HG02970 (cell line): Measurements from ENCODE around the gene GTF2A1.

Experiments used
- ATAC-seq: cut with Tn5 transposase; IDR thresholded peaks from one replicate; pipeline ENCODE4 v1.9.1; 2021; ENCODE audit warnings: mild to moderate bottlenecking, moderate library complexity, moderate number of reproducible peaks; ENCODE audit not compliant: unreplicated experiment, low FRiP score

GTF2A1 gene

DNA sequence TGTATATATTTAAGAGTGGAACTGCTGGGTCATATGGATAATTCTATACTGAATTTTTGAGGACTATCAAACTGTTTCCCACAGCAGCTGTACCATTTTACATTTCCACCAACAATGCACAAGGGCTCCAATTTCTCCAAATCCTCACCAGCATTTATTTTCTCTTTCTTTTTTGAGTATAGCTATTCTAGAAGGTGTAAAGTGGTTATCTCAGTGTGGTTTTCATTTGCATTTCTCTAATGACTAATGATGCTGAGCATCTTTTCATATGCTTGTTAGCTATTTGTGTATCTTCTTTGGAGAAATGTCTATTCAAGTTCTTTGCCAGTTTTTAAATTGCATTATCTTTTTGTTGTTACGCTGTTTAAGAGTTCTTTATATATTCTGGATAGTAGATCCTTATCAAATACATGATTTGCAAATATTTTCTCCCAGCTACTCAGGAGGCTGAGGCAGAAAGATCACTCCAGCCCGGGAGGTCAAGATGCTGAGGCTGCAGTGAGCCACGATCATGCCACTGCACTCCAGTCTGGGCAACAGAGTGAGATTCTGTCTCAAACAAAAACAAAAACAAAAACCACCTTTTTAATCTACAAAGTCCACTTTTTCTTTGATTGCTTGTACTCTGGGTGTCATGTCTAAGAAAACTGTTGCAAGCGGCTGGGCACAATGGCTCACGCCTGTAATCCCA is 32.8 kb downstream of the GTF2A1 start:
- ATAC-seq = peak; percentile 66

DNA sequence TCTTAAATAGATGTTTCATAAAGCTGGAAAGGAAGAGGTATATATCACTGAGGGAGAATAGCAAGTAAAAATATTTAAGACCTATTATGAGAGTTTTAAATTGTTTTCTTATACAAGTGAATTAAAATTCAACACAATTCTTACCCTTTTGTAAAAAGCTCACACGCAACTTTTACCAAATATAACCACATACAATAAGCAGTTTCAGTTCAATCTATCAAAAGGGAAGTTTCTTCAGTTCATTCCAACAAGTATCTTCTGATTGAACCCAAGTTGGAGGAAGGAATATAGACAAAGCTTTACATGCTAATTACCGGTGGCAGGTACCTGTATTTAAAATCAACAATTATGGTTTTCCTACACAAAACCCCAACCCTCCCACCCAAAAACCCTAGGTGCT is 41.1 kb downstream of the GTF2A1 start:
- ATAC-seq = no peak

DNA sequence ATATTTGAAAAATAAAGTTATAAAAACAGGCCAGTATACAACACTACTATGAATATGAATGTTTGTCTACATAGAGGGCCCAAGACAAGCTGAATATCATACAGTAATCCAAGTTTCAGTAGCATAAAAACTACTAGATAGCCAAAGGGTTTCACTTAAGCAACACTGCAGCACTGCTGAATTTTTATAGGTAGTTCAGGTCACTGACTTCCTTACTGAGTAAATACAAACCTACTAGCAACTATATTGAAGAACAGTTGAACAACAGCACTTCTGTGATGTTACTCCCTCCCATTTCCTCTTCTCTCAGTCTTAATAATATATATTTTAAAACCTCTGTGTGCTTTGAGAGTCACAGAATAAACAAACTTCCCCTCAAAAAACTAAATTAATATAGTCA is 42.7 kb downstream of the GTF2A1 start:
- ATAC-seq = no peak

DNA sequence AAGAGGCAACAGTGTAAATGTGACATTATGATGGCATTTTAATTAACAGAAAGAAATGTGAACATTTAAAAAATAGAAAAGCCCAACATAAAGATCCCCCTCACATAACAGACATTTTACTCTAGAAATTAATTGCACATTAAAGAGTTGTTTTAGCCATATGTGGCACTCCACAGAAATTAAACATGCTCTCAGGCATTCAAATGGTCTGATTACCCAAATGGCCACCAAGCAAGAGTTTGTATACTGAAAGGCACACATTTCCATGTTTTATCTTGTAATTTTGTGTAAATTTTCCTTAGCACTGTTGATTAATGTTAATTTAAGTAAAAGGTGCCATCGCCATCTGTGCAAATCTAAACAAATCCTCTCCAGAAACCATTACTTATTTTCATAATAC is 43.5 kb downstream of the GTF2A1 start:
- no peak for ATAC-seq

DNA sequence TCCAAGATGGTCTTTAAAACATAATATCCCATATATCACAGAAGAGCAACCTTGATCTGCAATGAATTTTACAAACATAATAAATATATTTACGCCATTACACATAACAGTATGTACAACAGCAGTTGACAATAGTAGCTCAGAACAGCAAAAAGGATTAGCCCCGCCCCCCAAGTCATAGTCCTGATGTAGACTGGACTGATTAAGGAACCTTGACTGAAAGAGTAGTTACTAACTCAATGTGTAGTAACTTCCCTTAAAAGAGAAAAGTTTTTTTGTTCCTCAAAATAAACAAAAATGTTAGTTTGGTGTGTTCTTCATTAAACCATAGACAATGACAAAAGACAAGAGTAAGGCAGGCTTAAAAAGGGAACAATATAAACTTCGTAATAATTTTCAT is 44.5 kb downstream of the GTF2A1 start:
- ATAC-seq = no peak

DNA sequence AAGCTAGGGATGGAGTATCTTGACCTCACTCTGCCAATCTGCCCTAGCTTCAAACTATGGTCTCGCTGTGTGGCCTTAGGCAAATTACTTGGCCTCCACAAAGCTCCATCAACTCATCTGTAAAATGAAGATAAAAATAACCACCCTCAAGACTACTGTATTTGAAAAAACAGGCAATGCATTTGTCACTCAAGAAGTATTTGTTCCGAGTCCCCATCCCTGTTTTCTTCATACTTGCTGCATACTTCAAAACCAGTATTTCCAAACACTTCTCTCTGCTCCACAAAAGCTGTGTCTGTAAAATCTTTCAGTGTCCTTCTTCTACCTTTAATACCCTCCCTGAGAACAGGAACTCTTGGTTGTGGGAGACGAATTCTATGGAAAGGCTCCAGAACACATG is 47.9 kb downstream of the GTF2A1 start:
- ATAC-seq = no peak

DNA sequence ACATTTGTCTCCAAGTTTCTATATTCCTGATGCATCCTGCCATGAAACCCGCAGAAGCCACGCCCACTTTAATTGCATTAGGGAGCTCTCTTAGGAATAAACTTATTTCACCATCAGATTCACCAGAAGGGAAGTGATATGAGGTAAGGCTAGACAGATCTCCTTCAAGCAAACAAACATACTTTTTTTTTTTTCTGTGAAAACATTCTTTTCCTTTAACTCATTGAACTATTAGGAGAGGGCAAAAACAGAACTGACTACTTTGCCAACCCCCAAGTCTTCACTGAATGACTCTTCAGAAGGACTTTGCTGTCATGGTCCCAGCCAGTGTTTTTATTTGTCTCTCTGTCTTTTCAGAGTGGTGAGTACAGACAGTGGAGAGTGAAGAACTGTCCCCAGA is 48.4 kb downstream of the GTF2A1 start:
- no peak for ATAC-seq

DNA sequence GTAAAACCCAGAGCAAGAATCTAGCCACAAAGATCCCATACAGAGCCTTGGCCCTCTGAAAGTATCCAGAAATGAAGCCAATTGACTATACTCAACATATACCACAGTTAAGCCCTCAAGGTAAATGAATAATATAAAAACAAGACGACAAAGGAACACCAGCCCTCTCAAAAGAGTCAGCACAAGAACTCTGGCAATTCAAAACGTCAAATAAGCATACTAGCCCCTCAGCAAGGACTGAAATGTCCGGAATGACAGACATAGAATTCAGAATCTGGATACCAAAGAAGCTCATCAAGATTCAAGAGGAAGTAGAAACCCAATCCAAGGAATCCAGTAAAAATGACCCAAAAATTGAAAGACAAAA is 49.9 kb downstream of the GTF2A1 start:
- no peak for ATAC-seq

DNA sequence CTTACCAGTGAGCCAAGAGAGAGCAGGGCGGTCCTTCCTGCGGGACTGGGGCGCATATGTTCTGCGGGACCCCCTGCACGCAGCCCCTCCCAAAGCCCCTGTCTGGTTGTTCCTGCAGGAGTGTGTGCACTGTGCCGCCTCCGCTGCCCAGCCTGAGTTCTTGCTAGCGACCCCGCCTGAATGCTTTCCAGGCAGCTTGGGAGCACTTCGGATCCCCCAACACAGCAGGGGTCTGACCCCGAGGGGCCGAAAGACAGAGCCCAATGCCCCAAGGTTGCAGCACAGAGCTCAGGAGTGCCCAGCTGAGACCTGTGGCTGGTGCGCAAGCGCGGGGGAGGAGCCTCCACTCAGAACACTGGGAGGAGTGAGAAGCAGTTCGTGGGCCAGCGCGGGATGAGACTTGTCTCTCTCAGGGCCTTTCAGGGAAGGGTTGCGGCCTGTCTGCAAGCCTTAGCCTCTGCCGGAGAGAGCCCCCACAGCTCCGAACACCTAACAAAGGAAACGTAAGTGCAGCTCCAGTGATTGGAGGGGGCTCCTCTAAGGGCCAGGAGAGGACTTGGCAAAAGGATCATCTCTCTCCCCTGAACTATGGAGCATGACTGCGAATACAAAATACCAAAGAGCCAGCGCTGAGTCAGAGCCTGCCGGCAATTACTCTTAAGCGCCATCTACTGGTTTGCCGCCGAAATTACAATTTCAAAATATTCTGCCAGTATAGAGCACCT is 50.5 kb downstream of the GTF2A1 start:
- peak; percentile 95 for ATAC-seq

DNA sequence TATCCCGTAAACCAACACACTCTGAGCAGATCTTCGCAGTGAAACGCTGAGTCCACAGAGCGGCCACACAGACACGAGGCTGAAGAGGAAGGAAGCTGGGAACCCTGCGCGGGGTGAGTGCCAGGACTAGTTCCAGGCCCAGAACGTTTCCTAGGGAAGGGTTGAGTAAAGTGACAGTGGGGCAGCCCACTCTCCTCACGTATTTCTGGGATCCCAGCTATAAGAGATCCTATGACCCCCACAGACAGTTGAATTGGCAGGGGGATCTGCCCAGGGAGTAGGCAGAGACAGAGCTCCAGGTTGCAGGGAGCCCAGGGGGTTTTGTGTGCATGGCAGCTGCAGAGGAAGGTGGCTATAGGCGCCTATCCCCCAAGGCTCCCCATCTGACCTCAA is 51.1 kb downstream of the GTF2A1 start:
- ATAC-seq = peak; percentile 10

DNA sequence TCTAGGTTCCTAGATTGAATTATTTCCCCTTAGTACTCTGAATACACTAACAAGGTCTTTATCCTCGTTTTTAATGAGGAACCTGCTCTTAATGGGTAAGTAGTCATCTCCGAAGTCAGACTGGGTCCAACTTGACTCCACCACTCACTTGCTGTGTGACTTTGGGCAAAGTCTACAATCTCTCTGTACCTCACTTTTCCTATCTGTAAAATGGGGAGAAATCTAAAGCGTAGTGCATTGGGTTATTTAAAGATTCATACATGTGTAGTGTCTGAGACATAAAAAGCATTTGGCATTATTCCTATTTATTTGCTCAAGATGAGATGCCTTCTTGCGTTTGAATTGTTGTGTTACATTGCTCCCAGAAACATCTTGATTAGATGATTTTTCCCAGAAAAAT is 51.5 kb downstream of the GTF2A1 start:
- no peak for ATAC-seq

DNA sequence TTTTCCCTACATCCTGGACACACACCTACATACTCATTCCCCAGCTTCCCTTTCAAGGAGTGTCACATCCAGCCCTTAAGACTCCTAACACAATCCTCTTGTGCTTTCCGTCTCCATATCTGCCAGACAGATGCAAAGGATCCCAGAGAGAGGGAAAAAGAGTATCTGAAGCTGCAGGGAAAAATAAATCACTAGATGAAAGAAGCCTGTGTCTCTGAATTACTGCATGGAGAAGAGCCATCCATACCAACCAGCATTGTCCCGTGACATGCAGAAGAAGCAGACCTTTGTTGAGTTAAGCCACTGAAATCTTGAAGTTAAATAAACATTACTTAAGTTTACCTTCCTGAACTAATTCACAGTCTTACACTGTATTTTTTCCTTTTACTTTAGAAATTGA is 54.6 kb downstream of the GTF2A1 start:
- no peak for ATAC-seq

DNA sequence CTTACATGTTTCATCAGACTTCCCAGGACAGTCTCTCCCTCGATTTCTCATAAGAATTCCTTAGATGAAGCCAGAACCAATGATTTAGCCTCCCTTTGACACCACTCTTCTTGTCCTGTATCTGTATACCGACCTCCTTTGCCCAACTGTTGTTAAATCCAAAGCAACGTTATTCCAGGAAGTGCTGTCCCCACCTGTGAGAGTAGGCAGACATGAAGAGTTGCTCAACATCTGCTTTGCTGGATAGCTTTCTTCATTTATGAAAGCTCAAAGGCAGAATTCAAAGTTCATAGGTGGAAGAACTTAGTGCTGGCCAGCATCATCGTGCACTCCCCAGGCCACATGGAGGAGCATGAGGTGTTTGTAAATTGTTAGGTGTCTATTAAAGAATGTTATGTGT is 55.6 kb downstream of the GTF2A1 start:
- no peak for ATAC-seq

DNA sequence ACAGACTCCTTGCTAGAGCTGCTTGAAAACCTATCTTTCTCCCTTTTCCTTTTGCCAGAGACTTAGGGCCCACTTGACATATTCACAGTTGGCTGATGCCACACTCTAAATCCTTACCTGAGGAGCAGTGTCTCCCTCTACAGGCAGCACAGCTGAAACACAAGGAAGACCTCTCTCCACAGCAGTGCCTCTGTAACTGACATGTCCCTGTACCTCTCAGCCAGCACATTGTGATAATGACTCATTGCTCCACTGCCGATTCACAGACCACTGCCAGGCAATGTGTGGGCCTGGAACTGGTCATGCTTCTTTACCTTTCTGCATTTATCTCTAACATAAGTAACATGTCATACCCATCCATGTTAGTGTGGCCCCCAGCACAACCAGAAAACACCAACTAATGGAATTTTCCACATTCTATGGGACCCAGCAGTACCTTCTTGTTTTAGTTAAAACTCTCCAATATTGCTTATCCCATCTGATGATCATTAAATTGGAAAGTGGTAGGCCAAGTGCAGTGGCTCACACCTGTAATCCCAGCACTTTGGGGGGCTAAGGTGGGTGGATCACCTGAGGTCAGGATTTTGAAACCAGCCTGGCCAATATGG is 56.5 kb downstream of the GTF2A1 start:
- peak; percentile 65 for ATAC-seq

DNA sequence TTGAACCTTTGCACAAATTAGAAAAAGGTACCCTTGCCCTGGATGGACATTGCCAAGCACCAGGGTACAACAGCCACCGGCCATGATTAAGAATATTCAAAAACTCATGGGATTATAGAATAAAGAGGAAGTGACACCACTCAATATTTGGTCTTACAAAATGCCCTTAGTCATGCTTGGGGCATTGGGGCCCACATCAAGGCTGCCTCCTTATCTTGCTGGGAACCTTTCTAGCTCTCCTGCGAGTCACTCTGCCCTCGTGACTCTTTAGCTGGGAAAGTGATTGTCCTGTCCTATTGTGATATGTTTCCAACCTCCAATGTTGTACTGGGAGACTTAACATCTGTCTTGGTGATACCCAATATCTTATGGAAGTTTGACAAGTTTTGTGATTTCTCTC is 57.8 kb downstream of the GTF2A1 start:
- ATAC-seq = no peak

DNA sequence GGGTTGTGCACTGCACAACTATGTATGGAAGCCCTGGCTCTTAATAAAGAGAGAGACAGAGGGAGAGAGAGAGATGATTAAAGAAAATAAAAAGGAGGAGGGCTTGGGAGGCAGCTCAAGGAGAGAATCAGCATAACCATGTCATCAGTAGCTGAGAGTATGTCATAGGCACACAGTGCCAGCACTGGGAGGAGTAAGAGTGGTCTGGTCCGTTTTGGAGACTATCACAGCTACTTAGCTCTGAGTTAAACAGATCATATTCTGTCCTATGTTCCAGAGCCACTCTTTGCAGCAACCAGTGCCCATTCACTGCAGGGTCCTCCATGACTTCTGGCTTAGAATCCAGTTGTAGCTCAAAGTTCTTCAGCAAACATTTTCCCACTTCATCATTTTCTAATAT is 59.0 kb downstream of the GTF2A1 start:
- ATAC-seq = no peak

DNA sequence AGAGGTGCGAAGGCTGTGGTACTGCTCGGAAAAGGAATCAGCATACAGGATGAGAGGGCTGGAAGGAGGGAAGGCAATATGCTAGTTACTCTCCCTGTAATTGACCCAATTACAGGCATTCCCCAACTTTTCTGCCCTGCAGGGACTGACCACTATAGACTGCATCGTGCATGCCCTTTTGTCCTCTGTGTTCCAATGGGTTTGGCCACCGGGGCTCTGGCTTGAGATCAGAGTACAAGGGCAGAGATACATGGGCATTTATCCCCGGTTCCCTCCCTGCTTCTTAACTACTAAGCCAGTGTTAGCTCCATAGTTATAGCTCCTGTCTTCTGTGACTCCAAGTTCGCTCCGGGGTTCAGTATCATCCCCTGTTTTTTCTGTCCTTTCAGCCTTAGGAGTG is 59.7 kb downstream of the GTF2A1 start:
- no peak for ATAC-seq

DNA sequence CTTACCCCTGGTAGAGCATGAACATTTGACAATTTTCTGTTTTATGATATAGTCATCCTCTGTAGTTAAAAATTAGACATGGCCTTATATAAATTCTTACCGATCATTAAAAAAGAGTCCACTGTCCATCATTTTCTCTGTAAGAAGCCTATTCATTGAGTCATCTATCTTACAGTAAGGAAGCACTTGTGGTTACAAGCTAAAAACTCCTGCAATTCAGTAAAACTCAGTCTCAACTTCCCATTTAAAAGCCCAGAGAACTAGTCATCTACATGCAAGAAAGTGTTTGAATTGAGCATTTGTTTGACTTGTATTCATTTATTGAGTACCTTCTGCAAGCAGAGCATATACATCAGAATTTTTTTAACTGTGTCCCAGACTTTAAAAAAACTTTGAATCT is 63.3 kb downstream of the GTF2A1 start:
- no peak for ATAC-seq

DNA sequence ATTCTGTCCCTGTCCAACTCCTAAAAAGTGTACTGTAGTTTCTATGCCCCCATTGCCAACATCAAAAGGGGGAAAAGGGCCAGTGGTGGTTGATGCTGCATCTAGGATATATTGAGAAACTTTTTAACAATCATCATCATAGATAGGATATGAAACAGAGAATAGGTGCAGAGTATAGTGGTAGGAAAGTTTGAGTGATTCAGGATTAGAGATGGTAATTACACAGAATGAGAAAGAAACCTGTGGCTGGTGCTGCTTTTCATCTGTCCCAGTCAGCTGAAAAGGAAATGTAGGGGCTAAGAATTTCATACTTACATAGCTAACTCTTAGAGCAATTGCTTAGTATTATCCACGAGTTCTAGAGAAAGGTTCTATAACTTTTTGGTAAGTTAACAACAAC is 67.6 kb downstream of the GTF2A1 start:
- ATAC-seq = no peak

DNA sequence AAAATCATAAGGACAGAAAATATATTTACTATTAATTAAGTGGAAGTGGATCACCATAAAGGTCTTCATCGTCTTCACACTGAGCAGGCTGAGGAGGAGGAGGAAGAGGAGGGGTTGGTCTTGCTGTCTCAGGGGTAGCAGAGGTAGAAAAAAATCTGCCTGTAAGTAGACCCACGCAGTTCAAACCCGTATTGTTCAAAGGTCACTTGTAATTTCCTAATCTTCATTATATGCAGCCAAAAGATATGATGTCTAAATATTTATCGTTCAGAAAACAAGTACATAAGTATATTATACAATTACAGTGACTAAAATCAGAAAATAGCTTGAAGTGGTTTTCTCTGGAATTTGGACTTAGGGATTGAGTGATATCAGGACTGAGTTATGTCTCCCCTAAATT is 72.1 kb downstream of the GTF2A1 start:
- no peak for ATAC-seq

DNA sequence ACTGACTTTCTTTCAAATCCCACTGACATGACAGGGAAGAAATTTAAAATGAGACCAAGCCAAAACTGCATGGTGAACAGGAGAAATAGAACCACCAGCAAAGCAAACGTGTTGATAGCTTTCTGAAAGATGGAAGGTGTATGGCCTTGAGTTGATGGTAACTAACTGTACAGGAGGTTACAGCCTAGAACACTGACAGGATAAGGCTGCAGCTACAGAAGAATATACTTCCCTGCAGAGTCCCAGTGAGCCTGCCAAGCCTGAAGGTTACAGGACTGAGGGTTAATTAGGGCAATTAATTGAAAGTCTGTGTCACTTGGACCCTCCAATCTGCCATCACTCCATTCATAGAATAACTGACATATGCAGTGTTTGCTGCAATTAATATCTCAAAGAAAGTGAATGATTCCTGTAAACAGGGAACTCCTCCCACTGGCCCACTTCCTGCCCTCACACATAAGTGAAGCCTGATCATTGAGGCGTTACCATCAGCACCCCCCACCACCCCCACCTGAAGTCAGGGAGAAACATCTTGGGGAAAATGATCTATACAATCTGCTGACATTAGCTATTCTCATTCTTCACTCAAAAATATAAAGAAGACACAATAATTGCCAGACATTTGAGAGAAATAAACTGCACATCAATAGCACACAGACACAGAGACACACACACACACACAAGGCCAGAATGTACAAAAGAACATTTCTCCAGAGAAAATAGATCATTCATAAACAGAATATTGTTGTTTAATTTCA is 73.4 kb downstream of the GTF2A1 start:
- ATAC-seq = no peak
